Thoracic aorta (tissue), 2 donors: ENCODE measurements around the gene SPATA31D3. TPM values are rescaled to one million over a fixed set of nuclear protein-coding genes. Genes with fewer than 3 reads are reported as not detected.

Source experiments
- ATAC-seq: fragments of 150-250 bp; one replicate; pipeline ENCODE4 v1.8.0; 2017; ENCODE audit warnings: low read depth; ENCODE audit not compliant: insufficient number of reproducible peaks, low FRiP score
- DNase-seq: peaks from one replicate; pipeline ENCODE4 v3.0.0-alpha.2; 2020; ENCODE audit warnings: low spot score
- H3K27ac ChIP-seq, 2 donors: fragments of 200-600 bp; sonication (generic); 1 replicate in 1 of 2; 2 replicates in 1 of 2; pipeline ENCODE4 v1.5.1; 2016; ENCODE audit warnings: mild to moderate bottlenecking in 2 of 2, moderate library complexity in 2 of 2
- H3K27me3 ChIP-seq: fragments of 200-600 bp; sonication (generic); replicated peaks from 2 replicates; pipeline ENCODE4 v1.6.0; 2016; ENCODE audit warnings: mild to moderate bottlenecking; ENCODE audit not compliant: insufficient read depth
- H3K36me3 ChIP-seq: fragments of 200-600 bp; sonication (generic); one replicate; pipeline ENCODE4 v1.5.1; 2016
- H3K4me1 ChIP-seq, 2 donors: fragments of 200-600 bp; sonication (generic); 1 replicate in 1 of 2; 2 replicates in 1 of 2; pipeline versions ENCODE4 v1.5.1 to v1.6.0; 2016; ENCODE audit warnings: low read depth in 2 of 2, mild to moderate bottlenecking in 1 of 2; ENCODE audit not compliant: control insufficient read depth in 1 of 2
- H3K4me3 ChIP-seq: fragments of 200-600 bp; sonication (generic); 2 replicates; pipeline ENCODE4 v1.5.1; 2016; ENCODE audit warnings: mild to moderate bottlenecking
- H3K9me3 ChIP-seq: fragments of 200-600 bp; sonication (generic); 2 replicates; pipeline ENCODE4 v1.5.1; 2016
- CTCF ChIP-seq: fragments of 200-600 bp; sonication (generic); IDR thresholded peaks from one replicate; pipeline ENCODE4 v1.5.1; 2019; ENCODE audit warnings: antibody characterized with exemption
- total RNA-seq, 2 donors: library from RNA; depleted of rRNA; stranded (reverse); fragments of >200 nt; gene quantifications; one replicate each; pipeline versions ENCODE4 v1.1.0 to v1.2.3, GENCODE V29; 2016

SPATA31D3 gene
- total RNA-seq, 2 donors from 2014 or later = not detected

DNA sequence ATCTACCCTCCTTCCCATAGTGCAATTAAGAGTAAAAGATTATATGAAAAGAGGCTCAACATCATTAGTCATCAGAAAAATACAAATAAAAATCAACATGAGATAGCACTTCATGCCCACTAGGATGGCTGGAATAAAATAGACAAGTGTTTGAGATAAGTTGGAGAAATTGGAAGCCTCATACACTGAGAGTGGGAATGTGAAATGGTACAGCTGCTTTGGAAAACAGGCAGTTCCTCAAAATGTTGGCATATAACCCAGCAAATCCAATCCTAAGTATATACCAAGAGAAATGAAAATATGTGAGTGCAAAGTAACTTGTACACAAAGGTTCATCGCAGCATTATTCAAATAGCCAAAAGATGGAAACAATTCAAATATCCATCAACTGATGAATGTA, 9.8 kb downstream of the SPATA31D3 start:
- ATAC-seq (no peak), DNase-seq (no peak)
- H3K4me3 ChIP-seq = no peak overlapping the region
- no peaks in the 10 kb centered on the region for H3K4me1 ChIP-seq
- no peak for TF ChIP-seq CTCF
- H3K27ac ChIP-seq = no peak overlapping the region
- no peaks in the 10 kb centered on the region for H3K36me3 ChIP-seq
- H3K27me3 ChIP-seq = no peaks in the 10 kb centered on the region
- peaks cover 10% of the 10 kb centered on the region for H3K9me3 ChIP-seq

GRCh38 chr9:81955625-81956024, 12.3 kb downstream of the SPATA31D3 start:
- Histone ChIP-seq H3K27me3 (no peaks in the 10 kb centered on the region), H3K4me3 (no peak overlapping the region)
- TF ChIP-seq CTCF = no peak

GRCh38 chr9:81964218-81965171, 21.2 kb downstream of the SPATA31D3 start:
- no peak for DNase-seq
- Histone ChIP-seq H3K27ac (no peak overlapping the region), H3K9me3 (peaks cover 2% of the 10 kb centered on the region), H3K4me1 (no peaks in the 10 kb centered on the region), H3K27me3 (no peaks in the 10 kb centered on the region), H3K36me3 (no peaks in the 10 kb centered on the region), H3K4me3 (no peak overlapping the region)
- TF ChIP-seq CTCF = no peak
- no peak for ATAC-seq

More at GRCh38 chr9:81955625-81956024, 12.3 kb downstream of the SPATA31D3 start:
- ATAC-seq (no peak), DNase-seq (no peak)
- Histone ChIP-seq H3K4me1 (no peaks in the 10 kb centered on the region), H3K36me3 (no peaks in the 10 kb centered on the region), H3K27ac (no peak overlapping the region), H3K9me3 (peaks cover 10% of the 10 kb centered on the region)

- no peak overlapping the region for H3K4me3 ChIP-seq
- H3K9me3 ChIP-seq = peaks cover 2% of the 10 kb centered on the region
- DNase-seq (no peak), ATAC-seq (no peak)
- no peaks in the 10 kb centered on the region for H3K27me3 ChIP-seq
- TF ChIP-seq CTCF = no peak
- H3K4me1 ChIP-seq = no peaks in the 10 kb centered on the region
- no peak overlapping the region for H3K27ac ChIP-seq
- H3K36me3 ChIP-seq = no peaks in the 10 kb centered on the region
These were observed 24.7 kb downstream of the SPATA31D3 start for GRCh38 chr9:81968026-81968425.

GRCh38 chr9:81969971-81970370, 26.7 kb downstream of the SPATA31D3 start:
- Histone ChIP-seq H3K36me3 (no peaks in the 10 kb centered on the region), H3K4me3 (no peak overlapping the region), H3K27ac (no peak overlapping the region), H3K27me3 (no peaks in the 10 kb centered on the region), H3K9me3 (peaks cover 1% of the 10 kb centered on the region), H3K4me1 (no peaks in the 10 kb centered on the region)
- ATAC-seq = no peak
- DNase-seq = no peak
- no peak for TF ChIP-seq CTCF
